Measurements from ENCODE around the gene NEK2.
"Not testable (repeated sequence)": the region's sequence is repeated elsewhere in the genome, so short reads cannot be mapped to it uniquely, and the experiment has no call there.

Gene NEK2

DNA sequence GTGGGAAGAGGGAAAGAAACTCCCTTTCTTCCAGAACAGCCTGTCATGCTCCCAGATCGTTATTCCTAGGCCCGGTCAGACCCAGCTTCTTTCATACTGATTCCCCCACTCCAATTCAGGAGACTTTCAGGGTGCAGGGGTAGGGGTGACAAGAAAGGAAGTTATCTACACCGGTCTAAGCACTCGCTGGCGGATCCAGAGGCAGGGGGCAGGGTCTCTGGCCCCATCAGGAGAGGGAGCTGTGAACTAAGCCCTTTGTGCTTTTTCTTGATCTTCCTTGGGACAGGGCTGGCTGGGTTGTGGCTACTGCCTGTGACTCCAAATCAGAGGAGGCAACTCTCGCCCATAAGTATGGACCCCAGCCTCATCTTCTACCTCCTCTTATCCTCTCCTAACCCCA lies 44.3 kb downstream of the NEK2 start:
- no peak for DNase-seq (ENCODE audit: low spot score)
- TF ChIP-seq, protein P1, sequence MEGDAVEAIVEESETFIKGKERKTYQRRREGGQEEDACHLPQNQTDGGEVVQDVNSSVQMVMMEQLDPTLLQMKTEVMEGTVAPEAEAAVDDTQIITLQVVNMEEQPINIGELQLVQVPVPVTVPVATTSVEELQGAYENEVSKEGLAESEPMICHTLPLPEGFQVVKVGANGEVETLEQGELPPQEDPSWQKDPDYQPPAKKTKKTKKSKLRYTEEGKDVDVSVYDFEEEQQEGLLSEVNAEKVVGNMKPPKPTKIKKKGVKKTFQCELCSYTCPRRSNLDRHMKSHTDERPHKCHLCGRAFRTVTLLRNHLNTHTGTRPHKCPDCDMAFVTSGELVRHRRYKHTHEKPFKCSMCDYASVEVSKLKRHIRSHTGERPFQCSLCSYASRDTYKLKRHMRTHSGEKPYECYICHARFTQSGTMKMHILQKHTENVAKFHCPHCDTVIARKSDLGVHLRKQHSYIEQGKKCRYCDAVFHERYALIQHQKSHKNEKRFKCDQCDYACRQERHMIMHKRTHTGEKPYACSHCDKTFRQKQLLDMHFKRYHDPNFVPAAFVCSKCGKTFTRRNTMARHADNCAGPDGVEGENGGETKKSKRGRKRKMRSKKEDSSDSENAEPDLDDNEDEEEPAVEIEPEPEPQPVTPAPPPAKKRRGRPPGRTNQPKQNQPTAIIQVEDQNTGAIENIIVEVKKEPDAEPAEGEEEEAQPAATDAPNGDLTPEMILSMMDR (IDR thresholded peaks at IDR 0.05; ENCODE audit: borderline replicate concordance, control extremely low read depth, extremely low read depth, insufficient read depth, missing control alignments) = no peak
- in situ Hi-C loops (cut with MboI; ENCODE audit: low sequenced_read_pairs, unreplicated experiment) = no loop called here

DNA sequence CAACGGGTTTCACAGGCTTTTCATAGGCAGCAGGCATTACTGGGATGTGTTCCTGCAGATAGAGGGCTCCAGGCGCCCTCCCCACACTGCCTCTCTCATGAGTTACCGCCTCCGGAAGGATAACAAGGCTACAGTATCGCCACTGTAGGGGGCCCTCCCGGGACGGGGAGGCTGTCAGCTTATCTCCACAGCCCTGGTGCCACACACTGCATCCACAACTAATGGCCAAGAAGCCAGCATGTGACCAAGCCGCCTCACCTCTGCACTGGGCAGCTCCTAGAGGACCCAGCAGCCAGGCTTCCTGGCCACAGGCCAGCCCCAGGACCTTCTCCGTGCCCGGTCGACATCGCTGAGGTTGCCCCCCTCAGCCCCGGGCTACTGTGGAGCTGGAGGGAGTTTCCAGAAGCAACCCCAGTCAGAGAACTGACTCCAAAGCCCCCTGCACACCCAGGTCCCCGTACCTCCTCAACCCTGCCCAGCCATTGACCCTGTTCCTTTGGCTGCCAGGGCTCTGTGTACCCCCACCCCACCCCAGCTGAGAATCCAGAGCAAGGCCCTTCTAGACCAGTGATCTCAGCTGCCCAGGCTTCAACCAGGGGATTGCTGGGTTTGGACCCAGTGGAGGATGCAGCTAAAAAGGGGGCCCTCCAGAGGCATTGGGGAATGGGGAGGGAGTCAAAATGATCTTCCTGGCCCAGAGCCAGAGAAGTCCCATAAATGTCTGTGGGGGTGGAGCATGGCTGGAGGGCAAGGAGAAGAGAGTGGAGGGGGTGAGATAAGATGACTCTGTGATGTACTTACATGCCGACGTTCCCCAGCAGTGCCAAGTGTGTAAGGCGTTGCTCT lies 45.0 kb downstream of the NEK2 start:
- no peak for DNase-seq (ENCODE audit: low spot score)
- TF ChIP-seq, protein P1 (IDR thresholded peaks at IDR 0.05; ENCODE audit: borderline replicate concordance, control extremely low read depth, extremely low read depth, insufficient read depth, missing control alignments) = no peak
- in situ Hi-C loops (cut with MboI; ENCODE audit: low sequenced_read_pairs, unreplicated experiment) = no loop called here

DNA sequence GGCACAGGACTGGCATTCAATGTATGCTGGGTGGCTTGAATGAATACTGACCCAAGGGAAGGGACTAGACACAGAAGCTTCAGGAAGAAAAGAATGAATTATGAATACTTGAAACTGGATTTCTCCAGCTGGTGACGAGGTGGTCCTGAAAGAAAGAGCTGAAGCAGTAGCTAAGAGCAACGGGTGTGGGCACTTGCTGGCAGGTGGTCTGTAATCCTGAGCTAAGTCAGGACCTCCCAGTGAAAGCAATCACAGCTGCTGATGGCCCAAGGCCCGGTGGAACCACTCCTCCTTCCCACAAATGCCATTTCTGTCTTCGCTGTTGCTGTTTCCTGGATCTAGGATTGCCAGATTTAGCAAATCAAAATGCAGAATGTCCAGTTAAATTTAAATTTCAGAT lies 47.0 kb downstream of the NEK2 start:
- TF ChIP-seq, protein P1 (IDR thresholded peaks at IDR 0.05; ENCODE audit: borderline replicate concordance, control extremely low read depth, extremely low read depth, insufficient read depth, missing control alignments) = no peak
- DNase-seq (ENCODE audit: low spot score) = no peak
- in situ Hi-C loops (cut with MboI; ENCODE audit: low sequenced_read_pairs, unreplicated experiment) = no loop called here

DNA sequence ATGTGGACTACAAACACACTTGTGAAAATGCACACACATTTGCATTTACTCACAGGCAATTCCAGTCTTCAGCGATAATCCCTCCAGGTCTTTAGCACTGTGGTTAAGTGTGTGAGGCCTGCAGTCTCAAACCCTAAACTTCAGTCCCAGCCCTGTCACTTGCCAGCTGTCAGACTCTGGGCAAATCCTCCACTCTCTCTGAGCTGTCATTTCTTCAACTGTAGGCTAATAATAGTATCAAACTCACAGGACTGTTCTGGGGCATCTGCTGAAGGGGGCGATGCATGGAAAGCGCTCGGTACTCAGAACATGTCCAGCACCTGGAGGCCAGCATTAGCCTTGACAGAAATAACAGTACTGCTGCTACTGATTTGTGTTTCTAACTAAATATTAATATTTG lies 48.2 kb downstream of the NEK2 start:
- in situ Hi-C loops (cut with MboI; ENCODE audit: low sequenced_read_pairs, unreplicated experiment) = no loop called here
- TF ChIP-seq, protein P1 (IDR thresholded peaks at IDR 0.05; ENCODE audit: borderline replicate concordance, control extremely low read depth, extremely low read depth, insufficient read depth, missing control alignments) = no peak
- DNase-seq (ENCODE audit: low spot score) = no peak

DNA sequence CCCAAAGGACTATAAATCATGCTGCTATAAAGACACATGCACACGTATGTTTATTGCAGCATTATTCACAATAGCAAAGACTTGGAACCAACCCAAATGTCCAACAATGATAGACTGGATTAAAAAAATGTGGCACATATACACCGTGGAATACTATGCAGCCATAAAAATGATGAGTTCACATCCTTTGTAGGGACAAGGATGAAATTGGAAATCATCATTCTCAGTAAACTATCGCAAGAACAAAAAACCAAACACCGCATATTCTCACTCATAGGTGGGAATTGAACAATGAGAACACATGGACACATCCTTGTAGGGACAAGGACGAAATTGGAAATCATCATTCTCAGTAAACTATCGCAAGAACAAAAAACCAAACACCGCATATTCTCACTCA lies 49.6 kb downstream of the NEK2 start:
- in situ Hi-C loops (cut with MboI; ENCODE audit: low sequenced_read_pairs, unreplicated experiment) = not testable (repeated sequence)

DNA sequence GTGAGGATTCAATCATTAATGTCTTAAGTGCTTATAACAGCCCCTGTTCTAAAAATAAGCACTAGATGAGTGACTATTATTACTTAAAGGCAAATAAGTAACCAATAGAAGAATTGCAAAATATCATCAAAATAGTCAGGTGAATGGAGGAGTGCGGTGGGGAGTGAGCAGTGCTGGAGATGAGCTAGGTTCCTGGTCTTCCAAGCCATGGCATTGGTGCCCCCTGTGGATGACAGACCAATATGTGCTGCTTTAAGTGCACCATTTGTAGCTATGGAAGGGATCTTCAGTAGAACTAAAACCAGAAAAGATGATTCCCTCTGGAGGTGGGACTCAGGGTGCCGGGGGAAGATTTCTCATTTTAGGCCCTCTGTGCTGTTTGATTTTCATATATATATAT lies 50.4 kb downstream of the NEK2 start:
- TF ChIP-seq, protein P1 (IDR thresholded peaks at IDR 0.05; ENCODE audit: borderline replicate concordance, control extremely low read depth, extremely low read depth, insufficient read depth, missing control alignments) = peak; percentile 21
- DNase-seq (ENCODE audit: low spot score) = no peak
- in situ Hi-C loops (cut with MboI; ENCODE audit: low sequenced_read_pairs, unreplicated experiment) = no loop called here

More for the DNA sequence above, 49.6 kb downstream of the NEK2 start:
- not testable (repeated sequence) for DNase-seq (ENCODE audit: low spot score)

DNA sequence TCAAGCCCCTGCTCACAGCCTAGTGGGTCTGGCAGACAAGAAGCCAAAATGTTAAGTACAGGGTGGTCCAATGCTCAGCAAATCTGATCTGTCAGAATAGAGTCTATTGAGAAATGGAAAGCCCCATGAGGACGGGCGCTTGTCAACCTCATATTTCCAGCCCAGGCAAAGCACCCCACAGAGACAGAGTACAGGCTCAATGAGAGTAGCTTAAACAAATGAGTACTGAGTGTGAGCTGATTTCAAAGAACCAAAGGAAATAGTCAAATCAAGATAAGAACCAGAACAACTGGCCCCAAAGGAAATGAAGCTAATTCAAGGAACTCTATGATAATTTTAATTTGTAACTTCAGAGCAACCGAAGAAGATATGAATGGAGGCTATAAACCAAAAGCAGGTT lies 51.9 kb downstream of the NEK2 start:
- no peak for DNase-seq (ENCODE audit: low spot score)
- in situ Hi-C loops (cut with MboI; ENCODE audit: low sequenced_read_pairs, unreplicated experiment) = no loop called here
- TF ChIP-seq, protein P1 (IDR thresholded peaks at IDR 0.05; ENCODE audit: borderline replicate concordance, control extremely low read depth, extremely low read depth, insufficient read depth, missing control alignments) = no peak

Measured in GM13976 (cell line).